Measurements from ENCODE around the gene DGKG. TPM values are rescaled to one million over a fixed set of nuclear protein-coding genes. Genes with fewer than 3 reads are reported as not detected.

DGKG gene
- total and polyA plus RNA-seq, 2 donors (not counting 1 experiment from before 2014, with no cell fraction given), result 0.67 to 10.9 TPM

GRCh38 chr3:186394566-186395217 is 32.7 kb upstream of the DGKG start:
- H3K4me1 Mint-ChIP-seq, result no peaks in the 10 kb centered on the region
- Histone ChIP-seq H3K9ac (ENCODE audit: low read length) (no peak overlapping the region), H3K4me3 (ENCODE audit: control extremely low read depth in 1 of 5, extremely low read depth in 1 of 5, insufficient read depth in 1 of 5, low read depth in 2 of 5, low read length in 4 of 5) (no peak overlapping the region), H3K27ac (ENCODE audit: low read length in 2 of 2) (no peak overlapping the region), H2AFZ (ENCODE audit: insufficient read depth, low read depth, low read length, poor library complexity, severe bottlenecking) (no peak overlapping the region), H3K4me1 (ENCODE audit: control insufficient read depth in 2 of 2, insufficient read depth in 2 of 2, low read length in 2 of 2) (no peaks in the 10 kb centered on the region), H4K20me1 (ENCODE audit: control insufficient read depth, insufficient read depth, low read length, poor library complexity, severe bottlenecking) (no peaks in the 10 kb centered on the region), H3K4me2 (replicated peaks; ENCODE audit: low read depth, low read length, poor library complexity, severe bottlenecking) (no peak overlapping the region), H3K36me3 (replicated peaks in 1 of 2; ENCODE audit: control extremely low read depth in 1 of 2, control insufficient read depth in 1 of 2, extremely low read depth in 1 of 2, insufficient read depth in 2 of 2, low read length in 1 of 2) (no peaks in the 10 kb centered on the region), H3K27me3 (replicated peaks in 1 of 4; ENCODE audit: control extremely low read depth in 1 of 4, control insufficient read depth in 3 of 4, insufficient read depth in 4 of 4, low read length in 3 of 4) (no peaks in the 10 kb centered on the region), H3K79me2 (ENCODE audit: control insufficient read depth, insufficient read depth, low read length) (no peaks in the 10 kb centered on the region), H3K9me3 (ENCODE audit: control extremely low read depth in 1 of 3, control insufficient read depth in 2 of 3, insufficient read depth in 1 of 3, low read length in 2 of 3) (no peaks in the 10 kb centered on the region)
- H3K9me3 Mint-ChIP-seq (ENCODE audit: insufficient read depth), result peaks cover 10% of the 10 kb centered on the region
- no peaks in the 10 kb centered on the region for H3K27me3 Mint-ChIP-seq
- no peak for DNase-seq
- ChIA-PET POLR2A (no interaction called here), CTCF (no interaction called here)
- ATAC-seq (ENCODE audit: low read depth), result no peak
- WGBS (ENCODE audit: insufficient coverage), result 100% methylated on average over 1 of the region's 4 CpGs
- TF ChIP-seq EZH2 (IDR thresholded peaks at IDR 0.05; ENCODE audit: borderline replicate concordance, insufficient read depth, low read depth, low read length, poor library complexity, severe bottlenecking) (no peak), CTCF (IDR thresholded peaks at IDR 0.05) (no peak)
- intact Hi-C loops (cut with micrococcal nuclease), result no loop called here
- H3K4me3 Mint-ChIP-seq, result no peak overlapping the region
- no peak overlapping the region for H3K27ac Mint-ChIP-seq

GRCh38 chr3:186386883-186387560 is 25.0 kb upstream of the DGKG start:
- H3K79me2 ChIP-seq (ENCODE audit: control insufficient read depth, insufficient read depth, low read length), result no peaks in the 10 kb centered on the region
- H3K27ac ChIP-seq (ENCODE audit: low read length in 2 of 2), result no peak overlapping the region

More at GRCh38 chr3:186386883-186387560, 25.0 kb upstream of the DGKG start:
- no peak overlapping the region for H2AFZ ChIP-seq (ENCODE audit: insufficient read depth, low read depth, low read length, poor library complexity, severe bottlenecking)
- H3K27me3 ChIP-seq (replicated peaks in 1 of 4; ENCODE audit: control extremely low read depth in 1 of 4, control insufficient read depth in 3 of 4, insufficient read depth in 4 of 4, low read length in 3 of 4), result peaks cover 0 to 3% (median 0%) of the 10 kb centered on the region in 4 experiments
- ChIA-PET CTCF (no interaction called here), POLR2A (no interaction called here)
- Mint-ChIP-seq H3K27me3 (no peaks in the 10 kb centered on the region), H3K27ac (no peak overlapping the region), H3K4me3 (no peak overlapping the region), H3K4me1 (peaks cover 16% of the 10 kb centered on the region), H3K9me3 (ENCODE audit: insufficient read depth) (no peaks in the 10 kb centered on the region)
- DNase-seq, result no peak
- ATAC-seq (ENCODE audit: low read depth), result no peak
- no peak overlapping the region for H3K9ac ChIP-seq (ENCODE audit: low read length)
- peaks cover 6 to 7% of the 10 kb centered on the region in 2 donors for H3K4me1 ChIP-seq (ENCODE audit: control insufficient read depth in 2 of 2, insufficient read depth in 2 of 2, low read length in 2 of 2)
- intact Hi-C loops (cut with micrococcal nuclease), result no loop called here
- H3K4me2 ChIP-seq (replicated peaks; ENCODE audit: low read depth, low read length, poor library complexity, severe bottlenecking), result no peak overlapping the region
- no peak overlapping the region for H3K4me3 ChIP-seq (ENCODE audit: control extremely low read depth in 1 of 5, extremely low read depth in 1 of 5, insufficient read depth in 1 of 5, low read depth in 2 of 5, low read length in 4 of 5)
- no peaks in the 10 kb centered on the region for H4K20me1 ChIP-seq (ENCODE audit: control insufficient read depth, insufficient read depth, low read length, poor library complexity, severe bottlenecking)
- 71% methylated on average over 4 of the region's 4 CpGs for WGBS (ENCODE audit: insufficient coverage)
- no peaks in the 10 kb centered on the region for H3K36me3 ChIP-seq (replicated peaks in 1 of 2; ENCODE audit: control extremely low read depth in 1 of 2, control insufficient read depth in 1 of 2, extremely low read depth in 1 of 2, insufficient read depth in 2 of 2, low read length in 1 of 2)
- TF ChIP-seq EZH2 (IDR thresholded peaks at IDR 0.05; ENCODE audit: borderline replicate concordance, insufficient read depth, low read depth, low read length, poor library complexity, severe bottlenecking) (no peak), CTCF (IDR thresholded peaks at IDR 0.05) (no peak)
- no peaks in the 10 kb centered on the region for H3K9me3 ChIP-seq (ENCODE audit: control extremely low read depth in 1 of 3, control insufficient read depth in 2 of 3, insufficient read depth in 1 of 3, low read length in 2 of 3)

All from B cell (primary cell).